Fibroblast of lung (primary cell): ENCODE data around the gene NFIC.

ENCODE experiments used
- EZH2 ChIP-seq: IDR thresholded peaks from 2 replicates; pipeline ENCODE4 v1.5.1; 2012; ENCODE audit warnings: low read length, control low read depth, mild to moderate bottlenecking; ENCODE audit errors: missing control alignments
- TF ChIP-seq, protein P1 (sequence below), 2 donors: IDR thresholded peaks in 1 of 2; conservative IDR thresholded peaks in 1 of 2; 1 replicate in 1 of 2; 2 replicates in 1 of 2; pipeline ENCODE4 v1.5.1; 2011 to 2012; ENCODE audit warnings: low read length in 2 of 2, control low read depth in 1 of 2, inconsistent platforms in 1 of 2, low read depth in 1 of 2, mild to moderate bottlenecking in 1 of 2

DNA sequence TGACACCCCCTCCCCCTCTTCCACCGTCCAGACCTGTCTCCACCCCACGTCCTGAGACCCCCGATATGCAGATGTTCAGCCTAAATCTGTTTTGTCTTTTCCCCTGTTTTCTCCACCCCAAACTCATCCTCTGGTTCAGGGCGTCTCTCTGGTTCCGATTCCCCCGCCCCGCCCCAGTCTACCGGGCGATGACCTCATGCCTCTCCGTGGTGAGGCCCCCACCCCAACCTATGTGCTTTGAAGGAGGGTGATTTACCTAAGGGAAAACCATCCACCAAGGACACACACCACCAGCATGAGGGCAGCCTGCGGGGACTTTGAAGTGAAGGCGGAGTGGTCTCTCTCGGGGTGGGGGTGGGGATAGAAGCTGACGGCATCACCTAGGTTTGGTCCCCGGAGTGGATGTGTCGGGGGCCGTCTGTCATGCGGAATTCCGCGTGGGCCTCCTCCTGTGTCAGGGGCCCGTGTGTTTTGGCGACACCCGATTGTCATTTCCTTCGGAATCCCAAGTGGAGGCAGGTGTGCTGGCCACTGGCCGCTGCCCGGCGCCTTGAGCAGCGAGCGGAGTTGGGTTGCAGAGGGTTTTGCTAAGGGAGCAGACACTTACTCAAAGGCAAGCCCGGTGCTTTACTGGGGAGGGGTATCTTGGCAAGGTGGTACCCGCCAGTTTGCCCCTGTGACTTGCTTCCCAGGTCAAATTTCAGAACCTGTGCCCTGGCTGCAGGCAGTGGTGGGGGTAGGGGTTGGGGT is 141.2 kb downstream of the NFIC start:
- TF ChIP-seq, protein P1, sequence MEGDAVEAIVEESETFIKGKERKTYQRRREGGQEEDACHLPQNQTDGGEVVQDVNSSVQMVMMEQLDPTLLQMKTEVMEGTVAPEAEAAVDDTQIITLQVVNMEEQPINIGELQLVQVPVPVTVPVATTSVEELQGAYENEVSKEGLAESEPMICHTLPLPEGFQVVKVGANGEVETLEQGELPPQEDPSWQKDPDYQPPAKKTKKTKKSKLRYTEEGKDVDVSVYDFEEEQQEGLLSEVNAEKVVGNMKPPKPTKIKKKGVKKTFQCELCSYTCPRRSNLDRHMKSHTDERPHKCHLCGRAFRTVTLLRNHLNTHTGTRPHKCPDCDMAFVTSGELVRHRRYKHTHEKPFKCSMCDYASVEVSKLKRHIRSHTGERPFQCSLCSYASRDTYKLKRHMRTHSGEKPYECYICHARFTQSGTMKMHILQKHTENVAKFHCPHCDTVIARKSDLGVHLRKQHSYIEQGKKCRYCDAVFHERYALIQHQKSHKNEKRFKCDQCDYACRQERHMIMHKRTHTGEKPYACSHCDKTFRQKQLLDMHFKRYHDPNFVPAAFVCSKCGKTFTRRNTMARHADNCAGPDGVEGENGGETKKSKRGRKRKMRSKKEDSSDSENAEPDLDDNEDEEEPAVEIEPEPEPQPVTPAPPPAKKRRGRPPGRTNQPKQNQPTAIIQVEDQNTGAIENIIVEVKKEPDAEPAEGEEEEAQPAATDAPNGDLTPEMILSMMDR (conservative IDR thresholded peaks at IDR 0.05 in 1 of 2, IDR thresholded peaks at IDR 0.05 in 1 of 2; ENCODE audit: low read depth in 1 of 2, low read length in 2 of 2): no peak
- TF ChIP-seq EZH2: no peak
